ENCODE data around the gene DAP. TPM values are rescaled to one million over a fixed set of nuclear protein-coding genes. Genes with fewer than 3 reads are reported as not detected.

The DAP gene
- total RNA-seq, 1 experiment from 2014 or later, result 47.2 TPM

- WGBS (ENCODE audit: extremely low coverage, insufficient read length, low lambda C conversion rate), result no CpG with 5 or more reads among the region's 3 CpGs
- Histone ChIP-seq H4K8ac (replicated peaks; ENCODE audit: insufficient read length, low read depth, low read length) (no peak overlapping the region), H3K14ac (ENCODE audit: insufficient read depth, low read length) (no peak overlapping the region), H3K27ac (ENCODE audit: insufficient read length, low read depth, low read length) (no peak overlapping the region), H3K27me3 (ENCODE audit: insufficient read depth, low read length) (no peaks in the 10 kb centered on the region), H3K79me1 (ENCODE audit: insufficient read depth, low read depth, low read length, poor library complexity, severe bottlenecking) (no peaks in the 10 kb centered on the region), H3K56ac (ENCODE audit: insufficient read length, low read depth, low read length) (no peak overlapping the region), H2BK20ac (ENCODE audit: low read depth, low read length, poor library complexity, severe bottlenecking) (no peak overlapping the region), H4K20me1 (ENCODE audit: control insufficient read depth, insufficient read depth, insufficient read length) (no peaks in the 10 kb centered on the region), H3K23me2 (ENCODE audit: insufficient read length, low read depth, low read length, poor library complexity, severe bottlenecking) (no peaks in the 10 kb centered on the region), H3K18ac (ENCODE audit: insufficient read length, low read depth, low read length) (no peak overlapping the region), H2AFZ (ENCODE audit: low read length) (no peak overlapping the region), H4K91ac (ENCODE audit: insufficient read length, low read depth, low read length) (no peak overlapping the region), H3K9me3 (ENCODE audit: control insufficient read depth, low read depth, low read length) (no peaks in the 10 kb centered on the region), H3K4me2 (ENCODE audit: insufficient read depth, insufficient read length, low read length) (no peak overlapping the region), H3T11ph (ENCODE audit: low read length) (no peak overlapping the region), H2BK5ac (ENCODE audit: insufficient read length, low read length) (no peak overlapping the region), H2AK5ac (ENCODE audit: insufficient read length, low read length) (no peak overlapping the region), H4K5ac (ENCODE audit: insufficient read length, low read depth, low read length) (no peak overlapping the region), H3K4ac (ENCODE audit: low read depth, low read length) (no peak overlapping the region), H2BK15ac (ENCODE audit: low read depth, low read length) (no peak overlapping the region), H2BK12ac (ENCODE audit: insufficient read length, low read depth, low read length) (no peak overlapping the region), H3K4me1 (ENCODE audit: insufficient read depth, low read length) (no peaks in the 10 kb centered on the region; the same call in 1 of the 2 replicates), H2BK120ac (ENCODE audit: low read depth, low read length, poor library complexity, severe bottlenecking) (no peak overlapping the region), H3K23ac (ENCODE audit: insufficient read length, low read depth, low read length) (no peak overlapping the region), H3K79me2 (ENCODE audit: insufficient read depth, low read length) (no peaks in the 10 kb centered on the region), H3K9ac (ENCODE audit: extremely low read depth, insufficient read length, low read length) (no peak overlapping the region)
- Mint-ChIP-seq H3K27me3 (ENCODE audit: low read depth) (no peaks in the 10 kb centered on the region; the same call in 1 of the 2 replicates), H3K27ac (no peak overlapping the region), H3K4me1 (peaks cover 26 to 27% of the 10 kb centered on the region in 2 experiments), H3K4me3 (no peak overlapping the region), H3K36me3 (ENCODE audit: insufficient read depth in 1 of 3, low read depth in 3 of 3) (no peaks in the 10 kb centered on the region), H3K9me3 (no peaks in the 10 kb centered on the region)
- no peak for TF ChIP-seq CTCF (conservative IDR thresholded peaks at IDR 0.05)
- DNase-seq, result no peak
Observed at GRCh38 chr5:10660135-10660534, 100.9 kb downstream of the DAP start.

Data from H9 (cell line).